K562 (cell line): ENCODE measurements around the gene ZDHHC5. TPM values are rescaled to one million over a fixed set of nuclear protein-coding genes. Genes with fewer than 3 reads are reported as not detected.

Experiments used
- BDP1 ChIP-seq: IDR thresholded peaks from 3 replicates; pipeline ENCODE4 v1.6.1; 2011; ENCODE audit not compliant: insufficient read length, insufficient read depth
- BMI1 ChIP-seq: fragments of 150-350 bp; IDR thresholded peaks from 2 replicates; pipeline ENCODE4 v1.6.1; 2014; ENCODE audit warnings: low read length
- ELF2 ChIP-seq: fragments of 250-450 bp; sonication (Bioruptor Pico); IDR thresholded peaks from 2 replicates; pipeline ENCODE4 v1.5.0; 2021; ENCODE audit warnings: mild to moderate bottlenecking
- EZH2 ChIP-seq: IDR thresholded peaks from 2 replicates; pipeline ENCODE4 v1.6.1; 2012; ENCODE audit warnings: low read depth, mild to moderate bottlenecking, inconsistent platforms, low read length, borderline replicate concordance
- GABPA ChIP-seq: fragments of 200-800 bp; sonication (Bioruptor generic); conservative IDR thresholded peaks from 2 replicates; pipeline ENCODE4 v1.6.1; 2016; ENCODE audit warnings: low read depth, missing genetic modification characterization, missing compliant biosample characterization
- MYBL2 ChIP-seq, 2 experiments: fragments of 450-650 bp in 1 of 2; sonication (generic) in 1 of 2; formaldehyde crosslinking in 1 of 2; IDR thresholded peaks; 2 replicates each; pipeline versions ENCODE4 v1.6.1 to v1.8.1; 2017 to 2022; ENCODE audit warnings: borderline replicate concordance in 1 of 2, inconsistent platforms in 1 of 2, low read depth in 1 of 2, mild to moderate bottlenecking in 1 of 2, missing genetic modification reagents in 1 of 2, moderate library complexity in 1 of 2
- POLR2H ChIP-seq: IDR thresholded peaks from 2 replicates; pipeline ENCODE4 v1.6.1; 2016; ENCODE audit warnings: missing genetic modification characterization, low read depth, mild to moderate bottlenecking, control low read depth, missing compliant biosample characterization, moderate library complexity
- RBM25 ChIP-seq: fragments of 200-400 bp; formaldehyde crosslinking; IDR thresholded peaks from 2 replicates; pipeline ENCODE4 v1.6.1; 2018; ENCODE audit warnings: low read length, low read depth, moderate library complexity; ENCODE audit not compliant: severe bottlenecking
- SP2 ChIP-seq: IDR thresholded peaks from 2 replicates; pipeline ENCODE4 v1.6.1; 2011; ENCODE audit warnings: mild to moderate bottlenecking, low read depth, low read length, moderate library complexity; ENCODE audit not compliant: poor library complexity, severe bottlenecking; ENCODE audit errors: extremely low read depth
- ZNF232 ChIP-seq: sonication (generic); formaldehyde crosslinking; IDR thresholded peaks from 2 replicates; pipeline ENCODE4 v1.8.0; 2022; ENCODE audit warnings: mild to moderate bottlenecking, missing genetic modification reagents
- ZNF583 ChIP-seq: fragments of 250-450 bp; sonication (Bioruptor Pico); IDR thresholded peaks from 2 replicates; pipeline ENCODE4 v1.4.0; 2020
- ZNF586 ChIP-seq: fragments of 450-650 bp; formaldehyde crosslinking; conservative IDR thresholded peaks from 2 replicates; pipeline ENCODE4 v1.4.0; 2020; ENCODE audit warnings: mild to moderate bottlenecking, moderate library complexity
- polyA plus RNA-seq, 8 experiments: library from polyadenylated mRNA; depleted of rRNA in 4 of 8; stranded (reverse) in 5 of 8; unstranded in 3 of 8; fragments of >200 nt; fragmentation: Nextera tagmentation in 2 of 8; fragmentation: Illumina TruSeq in 1 of 8; extraction: Ambion mirVana in 2 of 8; extraction: Trizol in 1 of 8; gene quantifications; 2 replicates each; pipeline versions ENCODE4 v1.2.1 to v1.2.3, GENCODE V29; 2011 to 2014; ENCODE audit warnings: inconsistent platforms in 1 of 8, missing spikeins in 1 of 8
- total RNA-seq, 7 experiments: library from RNA; depleted of rRNA in 6 of 7; stranded (reverse); fragments of >200 nt in 6 of 7; fragmentation: Illumina TruSeq in 2 of 7; extraction: Trizol in 2 of 7; gene quantifications; 2 replicates each; pipeline versions ENCODE4 v1.2.1 to v1.2.3, GENCODE V29; 2011 to 2021; ENCODE audit warnings: low replicate concordance in 1 of 7
- TF ChIP-seq, protein P1 (sequence below): fragments of 250-450 bp; sonication (Bioruptor Pico); IDR thresholded peaks from 2 replicates; pipeline ENCODE4 v1.8.0; 2021; ENCODE audit warnings: mild to moderate bottlenecking, moderate library complexity
- TF ChIP-seq, protein P2 (sequence below), 2 experiments: fragments of 450-650 bp in 1 of 2; sonication (generic) in 1 of 2; formaldehyde crosslinking in 1 of 2; IDR thresholded peaks in 1 of 2; conservative IDR thresholded peaks in 1 of 2; 2 replicates each; pipeline versions ENCODE4 v1.6.1 to v1.8.1; 2016 to 2023; ENCODE audit warnings: mild to moderate bottlenecking in 2 of 2, moderate library complexity in 2 of 2, inconsistent platforms in 1 of 2, missing genetic modification reagents in 1 of 2
- TF ChIP-seq, protein P3 (sequence below): sonication (generic); formaldehyde crosslinking; IDR thresholded peaks from 2 replicates; pipeline ENCODE4 v1.8.1; 2023; ENCODE audit warnings: mild to moderate bottlenecking, missing genetic modification reagents
- TF ChIP-seq, protein P4 (sequence below): fragments of 450-650 bp; IDR thresholded peaks from 2 replicates; pipeline ENCODE4 v1.7.1; 2018; ENCODE audit warnings: mild to moderate bottlenecking, low read depth; ENCODE audit not compliant: partially characterized antibody
- TF ChIP-seq, protein P5 (sequence below): sonication (generic); formaldehyde crosslinking; IDR thresholded peaks from 2 replicates; pipeline ENCODE4 v1.8.0; 2023; ENCODE audit warnings: mild to moderate bottlenecking, missing genetic modification reagents

The ZDHHC5 gene
- total and polyA plus RNA-seq, 9 of the 15 experiments (the other 6 are each of a cell fraction or from before 2014, with no cell fraction given), result 3.8 to 64.2 (median 35.9) TPM

DNA sequence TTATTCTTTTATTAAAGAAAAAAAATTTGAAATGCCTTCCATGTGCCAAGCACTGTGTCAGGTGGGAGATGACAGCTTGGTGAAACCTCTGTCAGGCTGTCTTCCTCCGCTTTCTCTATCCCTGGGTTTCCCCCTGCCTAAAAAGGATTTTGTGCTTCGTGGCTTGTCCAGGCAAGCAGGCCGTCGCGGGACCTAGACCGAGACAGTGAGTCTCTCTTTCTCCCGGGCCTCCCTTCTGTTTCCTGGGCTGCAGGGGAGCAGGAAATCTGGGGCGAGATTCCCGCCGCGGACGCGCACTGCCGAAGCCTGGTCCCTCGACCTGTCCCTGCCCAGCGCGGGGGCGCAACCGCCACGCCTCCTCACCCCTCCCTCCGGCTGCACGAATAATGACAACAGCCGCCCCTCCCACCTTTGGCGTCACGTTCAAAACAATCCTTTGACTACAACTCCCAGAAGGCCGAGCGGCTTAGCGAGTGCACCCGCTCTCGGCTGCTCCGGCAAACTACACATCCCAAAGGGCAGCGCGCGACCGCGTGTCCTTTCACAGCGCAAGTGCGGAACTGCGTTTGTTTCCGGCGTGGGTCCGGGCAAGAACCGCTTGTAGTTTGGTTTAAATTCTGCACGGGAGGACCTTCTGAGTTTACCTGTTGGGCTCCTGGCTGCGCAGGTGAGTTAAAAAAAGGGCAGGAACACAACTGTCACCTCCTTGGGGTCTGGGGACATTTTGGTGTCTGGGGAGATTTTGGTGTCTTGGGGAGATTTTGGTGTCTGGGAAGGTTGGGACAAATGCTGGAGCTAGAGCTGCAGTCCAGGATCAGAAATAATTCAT is 10.5 kb upstream of the ZDHHC5 start, which contains the start of gene CLP1 (continued):
- TF ChIP-seq SP2 (no peak), ELF2 (CRISPR knock-in tag) (peak; percentile 88), POLR2H (tag) (peak; percentile 52), EZH2 (no peak), BDP1 (no peak), GABPA (peak; percentile 92), MYBL2 (IDR thresholded peaks at IDR 0.05; ENCODE audit: low read depth) (no peak), MYBL2 (CRISPR knock-in tag; IDR thresholded peaks at IDR 0.05; ENCODE audit: borderline replicate concordance) (no peak), ZNF583 (peak; percentile 53; the same call in 1 of the 2 replicates), BMI1 (no peak), ZNF586 (0 out of 2 replicates have a peak, but pooled peaks have one; percentile 40), ZNF232 (CRISPR knock-in tag) (no peak), RBM25 (peak; percentile 74)
- TF ChIP-seq, protein P1, sequence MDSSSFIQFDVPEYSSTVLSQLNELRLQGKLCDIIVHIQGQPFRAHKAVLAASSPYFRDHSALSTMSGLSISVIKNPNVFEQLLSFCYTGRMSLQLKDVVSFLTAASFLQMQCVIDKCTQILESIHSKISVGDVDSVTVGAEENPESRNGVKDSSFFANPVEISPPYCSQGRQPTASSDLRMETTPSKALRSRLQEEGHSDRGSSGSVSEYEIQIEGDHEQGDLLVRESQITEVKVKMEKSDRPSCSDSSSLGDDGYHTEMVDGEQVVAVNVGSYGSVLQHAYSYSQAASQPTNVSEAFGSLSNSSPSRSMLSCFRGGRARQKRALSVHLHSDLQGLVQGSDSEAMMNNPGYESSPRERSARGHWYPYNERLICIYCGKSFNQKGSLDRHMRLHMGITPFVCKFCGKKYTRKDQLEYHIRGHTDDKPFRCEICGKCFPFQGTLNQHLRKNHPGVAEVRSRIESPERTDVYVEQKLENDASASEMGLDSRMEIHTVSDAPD (CRISPR knock-in tag), result no peak
- TF ChIP-seq, protein P2, sequence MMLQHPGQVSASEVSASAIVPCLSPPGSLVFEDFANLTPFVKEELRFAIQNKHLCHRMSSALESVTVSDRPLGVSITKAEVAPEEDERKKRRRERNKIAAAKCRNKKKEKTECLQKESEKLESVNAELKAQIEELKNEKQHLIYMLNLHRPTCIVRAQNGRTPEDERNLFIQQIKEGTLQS (IDR thresholded peaks at IDR 0.05), result peak; percentile 18; the same call in 1 of the 2 replicates
- TF ChIP-seq, protein P2 (CRISPR knock-in tag; conservative IDR thresholded peaks at IDR 0.05), result no peak
- TF ChIP-seq, protein P3, sequence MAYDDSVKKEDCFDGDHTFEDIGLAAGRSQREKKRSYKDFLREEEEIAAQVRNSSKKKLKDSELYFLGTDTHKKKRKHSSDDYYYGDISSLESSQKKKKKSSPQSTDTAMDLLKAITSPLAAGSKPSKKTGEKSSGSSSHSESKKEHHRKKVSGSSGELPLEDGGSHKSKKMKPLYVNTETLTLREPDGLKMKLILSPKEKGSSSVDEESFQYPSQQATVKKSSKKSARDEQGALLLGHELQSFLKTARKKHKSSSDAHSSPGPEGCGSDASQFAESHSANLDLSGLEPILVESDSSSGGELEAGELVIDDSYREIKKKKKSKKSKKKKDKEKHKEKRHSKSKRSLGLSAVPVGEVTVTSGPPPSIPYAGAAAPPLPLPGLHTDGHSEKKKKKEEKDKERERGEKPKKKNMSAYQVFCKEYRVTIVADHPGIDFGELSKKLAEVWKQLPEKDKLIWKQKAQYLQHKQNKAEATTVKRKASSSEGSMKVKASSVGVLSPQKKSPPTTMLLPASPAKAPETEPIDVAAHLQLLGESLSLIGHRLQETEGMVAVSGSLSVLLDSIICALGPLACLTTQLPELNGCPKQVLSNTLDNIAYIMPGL (CRISPR knock-in tag), result no peak
- TF ChIP-seq, protein P4, sequence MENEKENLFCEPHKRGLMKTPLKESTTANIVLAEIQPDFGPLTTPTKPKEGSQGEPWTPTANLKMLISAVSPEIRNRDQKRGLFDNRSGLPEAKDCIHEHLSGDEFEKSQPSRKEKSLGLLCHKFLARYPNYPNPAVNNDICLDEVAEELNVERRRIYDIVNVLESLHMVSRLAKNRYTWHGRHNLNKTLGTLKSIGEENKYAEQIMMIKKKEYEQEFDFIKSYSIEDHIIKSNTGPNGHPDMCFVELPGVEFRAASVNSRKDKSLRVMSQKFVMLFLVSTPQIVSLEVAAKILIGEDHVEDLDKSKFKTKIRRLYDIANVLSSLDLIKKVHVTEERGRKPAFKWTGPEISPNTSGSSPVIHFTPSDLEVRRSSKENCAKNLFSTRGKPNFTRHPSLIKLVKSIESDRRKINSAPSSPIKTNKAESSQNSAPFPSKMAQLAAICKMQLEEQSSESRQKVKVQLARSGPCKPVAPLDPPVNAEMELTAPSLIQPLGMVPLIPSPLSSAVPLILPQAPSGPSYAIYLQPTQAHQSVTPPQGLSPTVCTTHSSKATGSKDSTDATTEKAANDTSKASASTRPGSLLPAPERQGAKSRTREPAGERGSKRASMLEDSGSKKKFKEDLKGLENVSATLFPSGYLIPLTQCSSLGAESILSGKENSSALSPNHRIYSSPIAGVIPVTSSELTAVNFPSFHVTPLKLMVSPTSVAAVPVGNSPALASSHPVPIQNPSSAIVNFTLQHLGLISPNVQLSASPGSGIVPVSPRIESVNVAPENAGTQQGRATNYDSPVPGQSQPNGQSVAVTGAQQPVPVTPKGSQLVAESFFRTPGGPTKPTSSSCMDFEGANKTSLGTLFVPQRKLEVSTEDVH, result peak; percentile 70
- TF ChIP-seq, protein P5, sequence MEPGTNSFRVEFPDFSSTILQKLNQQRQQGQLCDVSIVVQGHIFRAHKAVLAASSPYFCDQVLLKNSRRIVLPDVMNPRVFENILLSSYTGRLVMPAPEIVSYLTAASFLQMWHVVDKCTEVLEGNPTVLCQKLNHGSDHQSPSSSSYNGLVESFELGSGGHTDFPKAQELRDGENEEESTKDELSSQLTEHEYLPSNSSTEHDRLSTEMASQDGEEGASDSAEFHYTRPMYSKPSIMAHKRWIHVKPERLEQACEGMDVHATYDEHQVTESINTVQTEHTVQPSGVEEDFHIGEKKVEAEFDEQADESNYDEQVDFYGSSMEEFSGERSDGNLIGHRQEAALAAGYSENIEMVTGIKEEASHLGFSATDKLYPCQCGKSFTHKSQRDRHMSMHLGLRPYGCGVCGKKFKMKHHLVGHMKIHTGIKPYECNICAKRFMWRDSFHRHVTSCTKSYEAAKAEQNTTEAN (CRISPR knock-in tag), result no peak
